Skeletal muscle satellite cell (primary cell): Measurements from ENCODE around the gene ZNF200.
A peak's percentile ranks its signal among the peaks of the same experiment; 100 is the strongest.
"Not testable (repeated sequence)": the region's sequence is repeated elsewhere in the genome, so short reads cannot be mapped to it uniquely, and the experiment has no call there.

Experiments used
- H3K27me3 ChIP-seq: 2 replicates; pipeline ENCODE4 v1.7.0; 2013; ENCODE audit warnings: low read length; ENCODE audit not compliant: control insufficient read depth, insufficient read depth
- H3K36me3 ChIP-seq: 2 replicates; pipeline ENCODE4 v1.7.0; 2013; ENCODE audit warnings: mild to moderate bottlenecking, control low read depth, low read length; ENCODE audit not compliant: insufficient read depth
- H3K4me1 ChIP-seq: 2 replicates; pipeline ENCODE4 v1.7.0; 2013; ENCODE audit warnings: low read length; ENCODE audit not compliant: control insufficient read depth, insufficient read depth
- H3K4me2 ChIP-seq: 2 replicates; pipeline ENCODE4 v1.7.0; 2013; ENCODE audit warnings: mild to moderate bottlenecking, low read length
- H3K4me3 ChIP-seq: 2 replicates; pipeline ENCODE4 v1.7.0; 2013; ENCODE audit warnings: low read length
- H3K9ac ChIP-seq: 2 replicates; pipeline ENCODE4 v1.7.0; 2013; ENCODE audit warnings: mild to moderate bottlenecking, low read depth, low read length, moderate library complexity
- H3K9me3 ChIP-seq: replicated peaks from 2 replicates; pipeline ENCODE4 v1.7.0; 2013; ENCODE audit warnings: mild to moderate bottlenecking, control low read depth, low read length

The ZNF200 gene

GRCh38 chr16:3214904-3215600 is 19.9 kb downstream of the ZNF200 start:
- Histone ChIP-seq H3K36me3 (no peaks in the 10 kb centered on the region), H3K9ac (peak overlapping the region; percentile 31), H3K4me1 (peaks cover 14% of the 10 kb centered on the region), H3K27me3 (no peaks in the 10 kb centered on the region), H3K4me3 (no peak overlapping the region), H3K4me2 (peak overlapping the region; percentile 28), H3K9me3 (no peaks in the 10 kb centered on the region)

- no peak overlapping the region for H3K4me3 ChIP-seq
- no peak overlapping the region for H3K4me2 ChIP-seq
Observed at GRCh38 chr16:3212567-3212966, 22.4 kb downstream of the ZNF200 start.

GRCh38 chr16:3212006-3212405 is 23.0 kb downstream of the ZNF200 start:
- Histone ChIP-seq H3K4me2 (no peak overlapping the region), H3K9ac (no peak overlapping the region), H3K4me1 (peaks cover 14% of the 10 kb centered on the region)

More at GRCh38 chr16:3212567-3212966, 22.4 kb downstream of the ZNF200 start:
- no peak overlapping the region for H3K9ac ChIP-seq
- H3K36me3 ChIP-seq = no peaks in the 10 kb centered on the region
- no peaks in the 10 kb centered on the region for H3K27me3 ChIP-seq
- peaks cover 14% of the 10 kb centered on the region for H3K4me1 ChIP-seq
- H3K9me3 ChIP-seq = no peaks in the 10 kb centered on the region

GRCh38 chr16:3207086-3207953 is 27.6 kb downstream of the ZNF200 start:
- Histone ChIP-seq H3K9ac (no peak overlapping the region), H3K36me3 (no peaks in the 10 kb centered on the region), H3K4me1 (no peaks in the 10 kb centered on the region), H3K4me2 (no peak overlapping the region), H3K4me3 (no peak overlapping the region), H3K9me3 (peaks cover 5% of the 10 kb centered on the region), H3K27me3 (peaks cover 3% of the 10 kb centered on the region)

More at GRCh38 chr16:3212006-3212405, 23.0 kb downstream of the ZNF200 start:
- Histone ChIP-seq H3K36me3 (no peaks in the 10 kb centered on the region), H3K4me3 (no peak overlapping the region), H3K27me3 (no peaks in the 10 kb centered on the region), H3K9me3 (no peaks in the 10 kb centered on the region)

- not testable (repeated sequence) for H3K9me3 ChIP-seq, H3K4me2 ChIP-seq, H3K9ac ChIP-seq, H3K36me3 ChIP-seq, H3K4me3 ChIP-seq, H3K4me1 ChIP-seq
- H3K27me3 ChIP-seq = peaks cover 12% of the 10 kb centered on the region
Observed at GRCh38 chr16:3205939-3206338, 29.0 kb downstream of the ZNF200 start.

- peaks cover 19% of the 10 kb centered on the region for H3K27me3 ChIP-seq
- H3K9ac ChIP-seq = no peak overlapping the region
Observed at GRCh38 chr16:3202903-3203539, 31.9 kb downstream of the ZNF200 start.

GRCh38 chr16:3198334-3199072 is 36.5 kb downstream of the ZNF200 start:
- H3K27me3 ChIP-seq = peaks cover 44% of the 10 kb centered on the region
- H3K4me1 ChIP-seq = no peaks in the 10 kb centered on the region
- H3K9ac ChIP-seq = no peak overlapping the region
- no peaks in the 10 kb centered on the region for H3K36me3 ChIP-seq
- no peak overlapping the region for H3K4me3 ChIP-seq
- H3K4me2 ChIP-seq = no peak overlapping the region
- H3K9me3 ChIP-seq = no peaks in the 10 kb centered on the region

More at GRCh38 chr16:3202903-3203539, 31.9 kb downstream of the ZNF200 start:
- H3K4me3 ChIP-seq = no peak overlapping the region
- H3K36me3 ChIP-seq = no peaks in the 10 kb centered on the region
- H3K4me2 ChIP-seq = no peak overlapping the region
- no peaks in the 10 kb centered on the region for H3K4me1 ChIP-seq
- peaks cover 5% of the 10 kb centered on the region for H3K9me3 ChIP-seq

- H3K27me3 ChIP-seq = peaks cover 44% of the 10 kb centered on the region
- not testable (repeated sequence) for H3K4me1 ChIP-seq, H3K4me2 ChIP-seq, H3K9me3 ChIP-seq, H3K4me3 ChIP-seq, H3K36me3 ChIP-seq, H3K9ac ChIP-seq
Observed at GRCh38 chr16:3197694-3198333, 37.1 kb downstream of the ZNF200 start.

GRCh38 chr16:3195975-3196374 is 39.0 kb downstream of the ZNF200 start:
- H3K4me3 ChIP-seq = no peak overlapping the region
- no peak overlapping the region for H3K9ac ChIP-seq
- no peaks in the 10 kb centered on the region for H3K36me3 ChIP-seq
- no peaks in the 10 kb centered on the region for H3K9me3 ChIP-seq
- H3K4me2 ChIP-seq = no peak overlapping the region
- peaks cover 6% of the 10 kb centered on the region for H3K4me1 ChIP-seq
- H3K27me3 ChIP-seq = peaks cover 36% of the 10 kb centered on the region

- H3K9ac ChIP-seq = no peak overlapping the region
- no peaks in the 10 kb centered on the region for H3K9me3 ChIP-seq
- no peak overlapping the region for H3K4me3 ChIP-seq
- H3K27me3 ChIP-seq = peaks cover 39% of the 10 kb centered on the region
- H3K4me1 ChIP-seq = peaks cover 12% of the 10 kb centered on the region
- H3K4me2 ChIP-seq = no peak overlapping the region
- no peaks in the 10 kb centered on the region for H3K36me3 ChIP-seq
Observed at GRCh38 chr16:3194792-3195191, 40.2 kb downstream of the ZNF200 start.
